ENCODE measurements around the gene DCAF4. TPM values are rescaled to one million over a fixed set of nuclear protein-coding genes. Genes with fewer than 3 reads are reported as not detected.

Gene DCAF4, protein sequence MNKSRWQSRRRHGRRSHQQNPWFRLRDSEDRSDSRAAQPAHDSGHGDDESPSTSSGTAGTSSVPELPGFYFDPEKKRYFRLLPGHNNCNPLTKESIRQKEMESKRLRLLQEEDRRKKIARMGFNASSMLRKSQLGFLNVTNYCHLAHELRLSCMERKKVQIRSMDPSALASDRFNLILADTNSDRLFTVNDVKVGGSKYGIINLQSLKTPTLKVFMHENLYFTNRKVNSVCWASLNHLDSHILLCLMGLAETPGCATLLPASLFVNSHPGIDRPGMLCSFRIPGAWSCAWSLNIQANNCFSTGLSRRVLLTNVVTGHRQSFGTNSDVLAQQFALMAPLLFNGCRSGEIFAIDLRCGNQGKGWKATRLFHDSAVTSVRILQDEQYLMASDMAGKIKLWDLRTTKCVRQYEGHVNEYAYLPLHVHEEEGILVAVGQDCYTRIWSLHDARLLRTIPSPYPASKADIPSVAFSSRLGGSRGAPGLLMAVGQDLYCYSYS
- total RNA-seq, result 11.1 and 18.6 TPM in 2 replicates

DNA sequence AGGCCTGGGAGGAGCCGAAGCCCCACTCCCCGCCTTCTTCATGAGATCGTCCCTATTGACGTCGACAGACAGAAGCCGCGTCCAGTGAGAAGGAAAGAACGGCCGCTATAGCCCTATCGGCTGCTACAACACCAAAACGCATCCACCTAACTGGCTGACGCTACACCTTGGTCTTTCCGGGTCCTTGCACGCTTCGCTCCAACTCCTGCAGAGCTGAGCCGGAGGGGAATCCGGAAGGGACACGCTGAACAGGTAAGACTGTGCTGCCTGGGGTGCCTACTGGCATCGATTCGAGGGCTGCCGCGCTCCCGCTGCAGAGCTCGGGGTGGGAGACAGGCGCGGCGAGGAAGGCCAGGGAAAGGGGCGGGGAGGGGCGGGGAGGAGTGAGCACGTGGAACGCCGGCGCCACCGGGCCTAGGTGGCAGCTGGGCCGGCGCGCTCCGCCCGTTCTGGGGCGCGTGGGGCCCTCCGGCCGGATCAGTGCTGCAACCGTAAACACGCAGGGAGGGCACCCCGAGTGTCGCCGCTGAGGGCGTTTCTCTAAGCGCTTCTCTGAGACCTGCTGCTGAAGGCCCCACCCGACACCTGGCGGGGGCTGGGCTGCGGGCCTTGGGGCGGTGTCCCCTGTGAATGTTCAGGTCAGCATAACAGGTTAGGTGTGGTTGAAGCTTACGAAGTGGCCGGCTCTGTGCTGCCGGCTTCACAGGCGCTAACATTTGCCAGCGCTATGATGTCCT, at the start of gene DCAF4:
TSS of gene DCAF4 (plus strand) at position 173 of the 737 bp plus-strand sequence. CDS start 11,515 bp downstream, outside the sequence.

DNA sequence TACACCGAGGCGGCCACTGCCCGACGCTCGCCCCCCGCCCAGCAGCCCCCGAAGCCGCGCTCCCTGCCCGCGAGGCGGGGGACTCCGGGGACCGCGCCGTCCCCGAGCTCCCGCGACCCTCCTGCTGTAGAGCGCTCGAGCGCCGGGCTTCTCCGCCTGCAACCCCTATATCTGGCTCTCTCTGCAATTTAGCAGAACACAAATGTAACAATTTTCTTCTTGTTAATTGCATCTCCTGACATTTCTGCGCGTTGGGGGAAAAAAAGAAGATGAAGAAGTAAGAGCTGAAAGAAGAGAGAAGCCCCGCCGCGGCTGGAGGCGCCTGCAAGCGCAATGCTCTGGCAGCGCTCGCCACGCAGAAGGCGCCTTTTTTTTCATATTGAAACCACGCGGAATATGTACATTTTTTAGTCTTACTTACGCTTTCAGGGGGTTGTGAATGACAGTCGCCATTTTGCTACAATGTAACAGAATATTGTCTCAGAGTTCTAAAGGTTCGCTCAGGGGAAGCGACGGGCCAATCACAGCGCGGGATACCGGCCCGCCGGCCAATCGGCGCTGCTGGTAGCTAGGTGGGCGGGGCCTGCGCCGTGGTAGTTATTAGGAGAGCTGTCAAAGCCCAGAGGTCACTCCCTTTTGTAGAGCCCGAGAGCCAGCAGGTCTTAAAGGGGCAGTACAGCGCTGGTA, 32.5 kb upstream of the DCAF4 start, which contains the start of gene DPF3:
TSS of gene DPF3 (minus strand) at position 466 of the 687 bp plus-strand sequence. CDS start at position 453, 13 bp downstream.

Other genes starting within 250 kb of the DCAF4 start
- gene DPF3, start 32.4 kb upstream of the DCAF4 start, total RNA-seq, result 0.23 and 0.26 TPM in 2 replicates
- gene ZFYVE1, start 100.6 kb downstream of the DCAF4 start, total RNA-seq, result 14.2 and 17.7 TPM in 2 replicates
- 15.2 and 22.6 TPM in 2 replicates for gene RBM25, start 132.1 kb downstream of the DCAF4 start, total RNA-seq
- 33.0 and 50.5 TPM in 2 replicates for gene PSEN1, start 210.0 kb downstream of the DCAF4 start, total RNA-seq

Measured in pericardium fibroblast (primary cell).